Osteocyte (in vitro differentiated cells): ENCODE data around the gene SLC22A17. TPM values are rescaled to one million over a fixed set of nuclear protein-coding genes. Genes with fewer than 3 reads are reported as not detected.

Experiments used
- DNase-seq: peaks from one replicate; pipeline ENCODE4 v3.0.0; 2021; ENCODE audit warnings: mixed read lengths; ENCODE audit not compliant: unreplicated experiment; ENCODE audit errors: extremely low spot score
- H3K27ac Mint-ChIP-seq: one replicate; pipeline ENCODE4 v1.8.0; 2021; ENCODE audit warnings: mild to moderate bottlenecking, mixed read lengths; ENCODE audit not compliant: unreplicated experiment
- H3K27me3 Mint-ChIP-seq: one replicate; pipeline ENCODE4 v1.8.0; 2021; ENCODE audit warnings: mixed read lengths; ENCODE audit not compliant: unreplicated experiment
- H3K36me3 Mint-ChIP-seq: one replicate; pipeline ENCODE4 v1.8.0; 2021; ENCODE audit warnings: mixed read lengths; ENCODE audit not compliant: unreplicated experiment
- H3K4me1 Mint-ChIP-seq: one replicate; pipeline ENCODE4 v1.8.0; 2021; ENCODE audit warnings: mixed read lengths; ENCODE audit not compliant: unreplicated experiment
- H3K4me3 Mint-ChIP-seq: one replicate; pipeline ENCODE4 v1.8.0; 2021; ENCODE audit warnings: mild to moderate bottlenecking, moderate library complexity, mixed read lengths; ENCODE audit not compliant: unreplicated experiment
- H3K9me3 Mint-ChIP-seq: one replicate; pipeline ENCODE4 v1.8.0; 2021; ENCODE audit warnings: mixed read lengths; ENCODE audit not compliant: unreplicated experiment
- CTCF ChIP-seq: fragments of 200-600 bp; sonication (generic); IDR thresholded peaks from 2 replicates; pipeline ENCODE4 v1.5.0; 2021; ENCODE audit warnings: antibody characterized with exemption, mild to moderate bottlenecking, moderate library complexity
- total RNA-seq: library from RNA; stranded (reverse); gene quantifications from 2 replicates; pipeline ENCODE4 v1.2.1, GENCODE V29; 2021

Gene SLC22A17
- total RNA-seq, 1 donor from 2014 or later = 42.7 TPM

GRCh38 chr14:23324993-23325392, 27.7 kb downstream of the SLC22A17 start:
- no peak overlapping the region for H3K4me3 Mint-ChIP-seq
- H3K27me3 Mint-ChIP-seq = no peaks in the 10 kb centered on the region
- no peak for DNase-seq
- H3K4me1 Mint-ChIP-seq = peaks cover 25% of the 10 kb centered on the region
- H3K9me3 Mint-ChIP-seq = no peaks in the 10 kb centered on the region
- H3K36me3 Mint-ChIP-seq = peaks cover 30% of the 10 kb centered on the region
- no peak for TF ChIP-seq CTCF
- H3K27ac Mint-ChIP-seq = no peak overlapping the region

GRCh38 chr14:23324455-23324846, 28.2 kb downstream of the SLC22A17 start:
- Mint-ChIP-seq H3K27me3 (no peaks in the 10 kb centered on the region), H3K36me3 (peaks cover 31% of the 10 kb centered on the region), H3K27ac (no peak overlapping the region), H3K9me3 (no peaks in the 10 kb centered on the region), H3K4me1 (peaks cover 27% of the 10 kb centered on the region), H3K4me3 (no peak overlapping the region)
- no peak for DNase-seq
- no peak for TF ChIP-seq CTCF

GRCh38 chr14:23323838-23324454, 28.7 kb downstream of the SLC22A17 start:
- Mint-ChIP-seq H3K27ac (no peak overlapping the region), H3K4me3 (no peak overlapping the region), H3K4me1 (peaks cover 27% of the 10 kb centered on the region), H3K9me3 (no peaks in the 10 kb centered on the region), H3K27me3 (no peaks in the 10 kb centered on the region), H3K36me3 (peaks cover 31% of the 10 kb centered on the region)
- DNase-seq = no peak
- TF ChIP-seq CTCF = no peak

- H3K27ac Mint-ChIP-seq = peak overlapping the region; percentile 94
- peaks cover 31% of the 10 kb centered on the region for H3K36me3 Mint-ChIP-seq
- H3K9me3 Mint-ChIP-seq = no peaks in the 10 kb centered on the region
- H3K4me1 Mint-ChIP-seq = peaks cover 27% of the 10 kb centered on the region
- TF ChIP-seq CTCF = no peak
- no peaks in the 10 kb centered on the region for H3K27me3 Mint-ChIP-seq
- no peak for DNase-seq
- peak overlapping the region; percentile 94 for H3K4me3 Mint-ChIP-seq
Observed at GRCh38 chr14:23322568-23323517, 29.8 kb downstream of the SLC22A17 start.
